GM12874 (cell line): ENCODE results near the gene TLR7.

Experiments
- CTCF ChIP-seq: IDR thresholded peaks from 2 replicates; pipeline ENCODE4 v1.5.1; 2011; ENCODE audit warnings: low read depth, mild to moderate bottlenecking, control low read depth, low read length, moderate library complexity; ENCODE audit not compliant: insufficient read depth

The TLR7 gene

GRCh38 chrX:12929701-12930100, 62.8 kb downstream of the TLR7 start:
- TF ChIP-seq CTCF: no peak

- TF ChIP-seq CTCF: no peak
Measured at GRCh38 chrX:12930150-12930549, 63.3 kb downstream of the TLR7 start.

GRCh38 chrX:12932244-12932643, 65.4 kb downstream of the TLR7 start:
- TF ChIP-seq CTCF: no peak

GRCh38 chrX:12934850-12935249, 68.0 kb downstream of the TLR7 start:
- TF ChIP-seq CTCF: no peak

GRCh38 chrX:12936947-12937346, 70.1 kb downstream of the TLR7 start:
- no peak for TF ChIP-seq CTCF
